GM23338 (cell line): ENCODE measurements around the gene VCL.
"Not testable (repeated sequence)": the region's sequence is repeated elsewhere in the genome, so short reads cannot be mapped to it uniquely, and the experiment has no call there.

Experiments
- CREB1 ChIP-seq: fragments of 250-450 bp; sonication (Bioruptor Pico); IDR thresholded peaks from 2 replicates; pipeline ENCODE4 v1.5.0; 2020; ENCODE audit warnings: low read depth, mild to moderate bottlenecking, moderate library complexity
- CTCF ChIP-seq, 2 experiments: fragments of 200-600 bp in 1 of 2; sonication (generic) in 1 of 2; conservative IDR thresholded peaks; 2 replicates each; pipeline versions ENCODE4 v1.5.1 to v1.6.1; 2016 to 2017; ENCODE audit warnings: antibody characterized with exemption in 2 of 2, low read depth in 2 of 2, mild to moderate bottlenecking in 2 of 2, moderate library complexity in 1 of 2
- ETS1 ChIP-seq: IDR thresholded peaks from 2 replicates; pipeline ENCODE4 v1.6.1; 2016; ENCODE audit warnings: antibody characterized with exemption
- EZH2 ChIP-seq: fragments of 200-600 bp; sonication (generic); IDR thresholded peaks from one replicate; pipeline ENCODE4 v1.8.0; 2017; ENCODE audit warnings: antibody characterized with exemption, mild to moderate bottlenecking, low read depth; ENCODE audit not compliant: unreplicated experiment
- EZH2phosphoT487 ChIP-seq: fragments of 200-600 bp; sonication (generic); IDR thresholded peaks from one replicate; pipeline ENCODE4 v1.8.1; 2018; ENCODE audit warnings: antibody characterized with exemption; ENCODE audit not compliant: unreplicated experiment
- POLR2AphosphoS5 ChIP-seq: IDR thresholded peaks from 2 replicates; pipeline ENCODE4 v1.6.1; 2016; ENCODE audit warnings: antibody characterized with exemption, low read depth
- REST ChIP-seq: IDR thresholded peaks from one replicate; pipeline ENCODE4 v1.6.1; 2018; ENCODE audit warnings: antibody characterized with exemption; ENCODE audit not compliant: unreplicated experiment
- ZNF331 ChIP-seq: fragments of 250-450 bp; sonication (Bioruptor Pico); IDR thresholded peaks from 2 replicates; pipeline ENCODE4 v1.5.0; 2020; ENCODE audit warnings: low read depth, mild to moderate bottlenecking, moderate library complexity

- not testable (repeated sequence) for TF ChIP-seq POLR2AphosphoS5; CTCF (conservative IDR thresholded peaks at IDR 0.05; ENCODE audit: low read depth in 2 of 2); EZH2phosphoT487; EZH2; REST; ZNF331 (CRISPR knock-in tag); CREB1 (CRISPR knock-in tag); ETS1
These were observed 16.7 kb downstream of the VCL start for GRCh38 chr10:74014574-74014973.
